Urothelium cell line (cell line): ENCODE data around the gene RHOG.

ENCODE experiments used
- DNase-seq: peaks from one replicate; pipeline ENCODE4 v3.0.0; 2011; ENCODE audit warnings: low spot score, mixed read lengths
- FAIRE-seq: peaks from 2 replicates; lab custom pipeline; 2011; peaks lifted over from hg19 to GRCh38; lab: Jason Lieb, UNC

Gene RHOG

GRCh38 chr11:3860375-3860774 is 19.6 kb upstream of the RHOG start:
- DNase-seq (no peak), FAIRE-seq (no peak)

GRCh38 chr11:3859373-3859881 is 18.7 kb upstream of the RHOG start:
- DNase-seq: no peak

GRCh38 chr11:3857628-3858027 is 16.9 kb upstream of the RHOG start:
- DNase-seq: no peak
- FAIRE-seq: no peak

More at GRCh38 chr11:3859373-3859881, 18.7 kb upstream of the RHOG start:
- no peak for FAIRE-seq

GRCh38 chr11:3856856-3857553 is 16.2 kb upstream of the RHOG start:
- FAIRE-seq (no peak), DNase-seq (no peak)

- FAIRE-seq: no peak
- peak; percentile 30 for DNase-seq
These were observed 15.2 kb upstream of the RHOG start for GRCh38 chr11:3855808-3856491.

GRCh38 chr11:3854977-3855807 is 14.4 kb upstream of the RHOG start, which contains the start of gene STIM1:
Gene STIM1 (plus strand): TSS chr11:3855664. CDS start chr11:3856271, 607 bp downstream.
- FAIRE-seq (no peak), DNase-seq (peak; percentile 96)

- no peak for DNase-seq
- no peak for FAIRE-seq
These were observed 13.9 kb upstream of the RHOG start for GRCh38 chr11:3854660-3854976.

GRCh38 chr11:3853899-3854659 is 13.3 kb upstream of the RHOG start:
- DNase-seq (no peak), FAIRE-seq (no peak)

GRCh38 chr11:3853545-3853842 is 12.7 kb upstream of the RHOG start:
- FAIRE-seq (no peak), DNase-seq (no peak)

GRCh38 chr11:3849297-3849874 is 8.6 kb upstream of the RHOG start:
- FAIRE-seq: no peak
- DNase-seq: peak; percentile 44

- FAIRE-seq (no peak), DNase-seq (no peak)
These were observed 4.9 kb upstream of the RHOG start for GRCh38 chr11:3845670-3846069.

- FAIRE-seq (no peak), DNase-seq (no peak)
These were observed 4.5 kb upstream of the RHOG start for GRCh38 chr11:3845246-3845645.

- DNase-seq: no peak
- FAIRE-seq: no peak
These were observed 2.6 kb upstream of the RHOG start for GRCh38 chr11:3843326-3843725.

- DNase-seq: peak; percentile 86
- FAIRE-seq: no peak
These were observed 929 bp upstream of the RHOG start for GRCh38 chr11:3841426-3842350.

- DNase-seq (no peak), FAIRE-seq (no peak)
These were observed 522 bp downstream of the RHOG start for GRCh38 chr11:3840004-3840869.

GRCh38 chr11:3838504-3838903 is 2.3 kb downstream of the RHOG start:
- DNase-seq (no peak), FAIRE-seq (no peak)

GRCh38 chr11:3837793-3838192 is 3.0 kb downstream of the RHOG start:
- no peak for DNase-seq
- no peak for FAIRE-seq

- DNase-seq: no peak
- FAIRE-seq: no peak
These were observed 3.9 kb downstream of the RHOG start for GRCh38 chr11:3836903-3837302.

- no peak for DNase-seq
These were observed 5.0 kb downstream of the RHOG start for GRCh38 chr11:3835751-3836150.

More at GRCh38 chr11:3835751-3836150, 5.0 kb downstream of the RHOG start:
- FAIRE-seq: no peak
